LNCAP (cell line): ENCODE measurements around the gene MAB21L4.

ENCODE experiments used
- TF ChIP-seq, protein P1 (sequence below): fragments of 450-650 bp; IDR thresholded peaks from 2 replicates; pipeline ENCODE4 v1.5.1; 2017; ENCODE audit warnings: mild to moderate bottlenecking

The MAB21L4 gene

DNA sequence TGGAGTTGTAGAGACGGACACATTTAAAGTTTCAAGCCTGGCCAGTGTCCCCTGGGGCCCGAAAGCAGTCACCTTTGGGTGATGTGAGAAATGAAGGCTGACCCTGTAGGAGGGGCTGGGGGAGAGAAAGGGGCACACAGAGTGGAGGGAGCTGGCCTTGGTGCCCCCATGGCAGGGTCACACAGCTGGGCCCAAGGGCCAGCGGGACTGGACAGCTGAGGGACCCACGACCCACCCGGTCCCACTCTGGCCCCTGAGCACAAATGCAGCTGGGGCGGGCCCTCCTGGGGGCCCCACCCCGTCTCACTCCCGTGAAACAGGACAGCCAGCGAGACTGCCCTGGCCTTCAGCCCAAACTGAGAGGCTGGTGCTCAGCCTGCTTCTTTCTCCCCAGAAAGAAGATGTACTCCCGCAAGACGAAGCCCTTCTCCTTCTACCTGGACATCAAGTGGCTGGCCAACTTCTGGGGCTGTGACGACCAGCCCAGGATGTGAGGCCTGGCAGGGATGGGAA lies 21.2 kb downstream of the MAB21L4 start:
- TF ChIP-seq, protein P1, sequence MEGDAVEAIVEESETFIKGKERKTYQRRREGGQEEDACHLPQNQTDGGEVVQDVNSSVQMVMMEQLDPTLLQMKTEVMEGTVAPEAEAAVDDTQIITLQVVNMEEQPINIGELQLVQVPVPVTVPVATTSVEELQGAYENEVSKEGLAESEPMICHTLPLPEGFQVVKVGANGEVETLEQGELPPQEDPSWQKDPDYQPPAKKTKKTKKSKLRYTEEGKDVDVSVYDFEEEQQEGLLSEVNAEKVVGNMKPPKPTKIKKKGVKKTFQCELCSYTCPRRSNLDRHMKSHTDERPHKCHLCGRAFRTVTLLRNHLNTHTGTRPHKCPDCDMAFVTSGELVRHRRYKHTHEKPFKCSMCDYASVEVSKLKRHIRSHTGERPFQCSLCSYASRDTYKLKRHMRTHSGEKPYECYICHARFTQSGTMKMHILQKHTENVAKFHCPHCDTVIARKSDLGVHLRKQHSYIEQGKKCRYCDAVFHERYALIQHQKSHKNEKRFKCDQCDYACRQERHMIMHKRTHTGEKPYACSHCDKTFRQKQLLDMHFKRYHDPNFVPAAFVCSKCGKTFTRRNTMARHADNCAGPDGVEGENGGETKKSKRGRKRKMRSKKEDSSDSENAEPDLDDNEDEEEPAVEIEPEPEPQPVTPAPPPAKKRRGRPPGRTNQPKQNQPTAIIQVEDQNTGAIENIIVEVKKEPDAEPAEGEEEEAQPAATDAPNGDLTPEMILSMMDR: no peak

DNA sequence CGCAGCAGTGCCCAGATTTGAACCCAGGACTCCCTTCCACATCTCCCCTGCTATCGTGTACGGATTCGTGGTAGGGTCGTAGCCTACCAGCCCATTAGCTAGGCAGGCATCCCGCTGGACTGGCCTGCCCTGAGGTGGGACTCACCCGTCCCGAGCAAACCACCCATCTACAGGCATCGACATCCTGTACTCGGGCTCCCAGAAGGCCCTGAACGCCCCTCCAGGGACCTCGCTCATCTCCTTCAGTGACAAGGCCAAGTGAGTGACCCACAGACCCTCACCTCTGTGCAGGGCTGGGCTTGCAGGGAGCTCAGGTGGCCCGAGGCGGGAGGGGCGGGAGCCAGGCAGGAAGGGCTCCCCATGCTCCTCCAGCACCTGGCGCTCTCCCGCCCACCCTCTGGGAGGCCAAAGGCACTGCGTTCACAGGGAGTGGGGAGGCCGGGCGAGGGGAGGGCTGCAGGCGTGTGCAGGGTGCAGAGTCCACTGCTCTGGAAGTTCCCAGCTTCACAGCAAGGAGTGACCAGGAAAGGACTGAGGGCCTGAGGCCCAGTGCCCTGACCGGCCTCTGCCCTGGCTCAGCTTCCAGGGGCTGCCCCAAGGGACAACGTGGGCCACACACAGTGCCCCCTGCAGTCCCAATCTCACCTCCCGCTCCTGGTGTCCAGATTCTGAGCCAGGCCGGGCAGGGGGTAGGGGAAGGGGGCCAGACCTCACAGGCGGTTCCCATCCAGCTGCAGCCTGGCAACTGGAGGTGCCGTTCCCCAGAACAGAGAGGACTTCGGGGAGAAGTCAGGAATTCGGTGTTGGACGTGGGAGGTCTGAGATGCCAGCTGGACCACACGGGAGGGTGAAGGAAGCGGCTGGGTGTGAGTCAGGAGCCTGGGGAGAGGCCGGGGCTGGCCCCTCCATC lies 21.9 kb downstream of the MAB21L4 start:
- TF ChIP-seq, protein P1: no peak

DNA sequence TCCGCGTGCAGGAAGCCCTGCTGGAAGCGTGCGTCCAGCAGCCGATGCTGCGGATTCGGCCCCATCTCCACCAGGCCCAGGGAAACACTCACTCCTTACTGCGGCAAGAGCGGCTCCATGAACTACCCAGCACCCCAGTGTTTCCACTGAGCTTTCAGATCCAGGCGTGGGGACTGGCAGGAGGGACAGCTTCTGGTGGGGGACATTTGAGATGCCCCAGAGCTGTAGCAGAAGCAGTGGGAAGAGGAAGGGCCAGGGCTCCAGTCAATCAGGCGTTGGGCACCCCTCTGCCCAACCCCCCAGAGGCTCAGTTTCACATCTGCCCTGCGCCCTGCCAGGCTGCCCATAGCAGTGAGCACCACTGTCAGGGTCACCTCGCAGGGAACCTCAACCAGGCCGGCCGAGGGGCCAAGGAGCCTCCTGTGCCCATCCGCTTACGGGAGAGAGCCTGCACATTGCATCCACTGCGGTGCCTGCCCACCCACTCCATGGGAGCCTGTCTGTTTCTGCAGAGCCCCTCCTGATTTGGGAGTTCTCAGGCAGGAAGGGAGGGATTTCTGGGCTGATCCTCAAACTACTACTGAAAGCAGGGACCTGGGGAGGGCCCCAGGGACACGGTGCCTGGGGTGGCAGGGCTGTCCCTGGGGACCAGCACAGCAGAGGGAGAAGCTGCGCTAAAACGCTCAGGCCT lies 22.7 kb downstream of the MAB21L4 start:
- TF ChIP-seq, protein P1: no peak

GRCh38 chr2:240872317-240873097 lies 23.4 kb downstream of the MAB21L4 start:
- TF ChIP-seq, protein P1: no peak

DNA sequence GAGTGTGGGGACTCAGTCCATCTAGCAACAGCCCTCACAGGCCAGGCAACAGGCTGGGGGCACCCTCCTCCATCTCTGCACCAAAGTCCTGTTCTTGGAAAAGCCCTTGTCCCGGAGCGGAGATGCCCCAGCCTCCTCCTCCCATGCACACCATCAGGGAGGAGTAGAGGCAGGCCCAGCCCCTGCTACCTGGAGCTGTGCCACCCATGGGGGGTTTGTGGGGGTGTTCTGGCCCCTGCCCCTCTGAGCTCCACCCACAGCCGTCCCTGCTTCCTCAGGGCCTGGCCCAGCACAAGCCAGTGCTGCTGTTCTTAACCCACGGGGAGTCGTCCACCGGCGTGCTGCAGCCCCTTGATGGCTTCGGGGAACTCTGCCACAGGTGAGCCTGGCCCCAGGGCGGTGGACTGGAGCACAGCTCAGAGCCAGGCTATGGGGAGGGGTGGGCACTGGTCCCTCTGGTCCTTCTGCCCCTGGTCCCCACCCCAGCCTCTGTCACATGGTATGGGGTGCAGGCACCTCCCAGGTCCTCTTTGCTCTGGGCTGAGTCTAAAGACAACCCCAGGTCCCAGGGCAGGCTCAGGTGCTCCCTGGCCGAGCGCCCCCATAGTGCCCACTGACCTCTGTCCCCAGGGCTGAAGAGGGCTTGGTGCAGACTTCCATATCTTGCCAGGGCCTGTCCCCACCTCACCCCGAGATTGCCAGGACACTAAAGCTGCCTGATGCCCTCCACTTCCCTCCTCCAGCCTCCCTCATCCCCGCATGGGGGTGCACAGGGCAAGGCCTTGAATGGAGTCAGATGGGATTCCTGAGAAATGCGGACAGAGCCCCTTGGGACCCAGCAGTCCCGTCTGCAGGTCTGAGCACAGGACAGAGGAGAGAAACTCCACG lies 24.6 kb downstream of the MAB21L4 start:
- TF ChIP-seq, protein P1: no peak

DNA sequence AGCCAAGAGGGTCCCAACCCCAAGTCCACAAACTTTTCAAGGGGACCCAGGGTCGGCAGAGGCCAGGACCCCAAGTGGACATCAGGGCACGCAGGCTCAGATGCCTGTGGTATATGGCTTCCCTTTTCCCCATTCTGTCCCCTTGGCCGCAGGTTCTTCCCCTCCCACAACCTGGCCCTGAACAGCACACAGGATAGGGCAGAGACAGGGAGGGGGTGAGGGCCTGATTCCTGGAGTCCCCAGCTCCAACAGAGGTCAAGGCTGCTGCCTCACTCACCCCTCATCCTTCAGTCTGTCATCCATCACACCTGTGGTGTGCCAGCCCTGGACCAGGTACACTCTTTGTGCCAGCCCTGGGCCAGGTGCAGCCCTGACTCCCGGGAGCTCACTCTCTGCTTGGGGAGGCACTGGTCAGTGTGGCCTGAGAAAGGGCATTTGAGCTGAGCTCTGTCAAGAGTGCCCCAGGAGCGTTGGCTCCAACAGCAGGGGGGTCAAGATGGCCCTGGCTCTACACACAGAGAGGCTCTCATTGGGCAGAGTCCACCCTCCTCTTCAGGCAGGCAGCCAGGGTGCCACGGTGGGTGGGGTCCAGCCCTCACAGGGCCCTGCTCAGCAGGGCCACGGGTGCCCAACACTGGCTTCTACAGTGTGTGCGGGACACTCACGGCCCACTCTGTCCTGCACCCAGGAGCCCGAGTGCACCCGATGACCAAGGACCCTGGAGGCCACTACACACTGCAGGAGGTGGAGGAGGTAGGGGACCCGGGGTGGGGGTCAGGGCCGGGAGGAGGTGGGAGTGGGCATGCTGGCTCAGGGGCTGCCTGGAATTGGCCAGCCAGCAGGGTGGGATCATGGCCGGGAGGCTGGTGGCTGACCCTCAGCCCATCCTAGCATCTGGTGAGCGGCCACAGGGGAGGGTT lies 25.7 kb downstream of the MAB21L4 start:
- TF ChIP-seq, protein P1: no peak
